SIG-M5 (cell line): ENCODE measurements around the gene KCNK4.
"Not testable (repeated sequence)": the region's sequence is repeated elsewhere in the genome, so short reads cannot be mapped to it uniquely, and the experiment has no call there.

Experiments
- DNase-seq: peaks from one replicate; lab custom pipeline; 2025; lab: John Stamatoyannopoulos, UW

The KCNK4 gene

GRCh38 chr11:64307795-64308194 is 16.7 kb downstream of the KCNK4 start:
- DNase-seq: not testable (repeated sequence)

DNA sequence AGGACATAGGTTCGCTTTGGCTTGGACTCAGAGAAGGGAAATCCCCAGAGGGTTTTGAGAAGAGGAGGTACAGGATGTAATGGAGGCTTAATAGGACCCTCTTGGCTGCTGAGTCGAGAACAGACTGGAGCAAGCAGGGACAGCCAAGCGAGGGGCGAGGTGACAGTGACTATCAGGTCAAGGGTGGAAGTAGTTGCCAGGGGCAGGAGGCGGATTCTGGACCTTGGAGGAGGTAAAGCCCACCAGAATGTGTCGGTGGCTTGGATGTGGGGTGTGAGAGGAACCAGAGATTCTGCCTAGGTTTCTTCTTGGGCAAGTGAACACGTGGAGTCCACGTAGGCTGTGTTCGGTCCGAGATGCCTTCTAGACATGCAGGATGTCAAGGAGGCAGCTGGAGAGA is 21.8 kb downstream of the KCNK4 start:
- no peak for DNase-seq

GRCh38 chr11:64313491-64314145 is 22.5 kb downstream of the KCNK4 start:
- no peak for DNase-seq

DNA sequence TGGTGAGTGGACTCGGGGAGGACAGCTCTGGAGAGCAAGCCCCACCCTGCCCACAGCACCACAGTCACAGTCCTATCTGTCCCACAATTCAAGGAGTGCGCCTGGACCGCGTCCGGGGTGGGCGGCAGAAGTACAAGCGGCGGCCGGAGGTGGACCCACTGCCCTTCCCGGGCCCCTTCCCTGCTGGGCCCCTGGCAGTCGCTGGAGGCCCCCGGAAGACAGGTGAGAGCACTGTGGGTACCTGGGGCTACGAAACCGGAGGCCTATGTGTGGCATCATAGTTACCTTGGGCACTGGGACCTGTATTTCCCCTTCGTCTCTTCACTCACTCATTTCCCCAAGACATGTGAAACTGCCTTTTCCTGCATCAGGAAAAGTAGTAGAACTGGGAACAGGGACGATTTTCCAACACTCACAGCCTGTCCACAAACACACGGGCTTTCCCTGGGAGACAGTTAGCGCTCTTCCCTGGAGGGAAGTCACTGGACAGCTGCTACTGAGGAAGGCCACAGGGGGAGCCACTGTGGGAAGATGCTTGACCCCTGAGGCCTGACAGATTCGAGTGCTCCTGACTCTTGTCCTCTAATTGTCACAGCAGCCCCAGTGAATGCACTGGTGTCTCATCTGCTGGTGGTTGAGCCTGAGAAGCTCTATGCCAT is 23.2 kb downstream of the KCNK4 start:
- DNase-seq: no peak

DNA sequence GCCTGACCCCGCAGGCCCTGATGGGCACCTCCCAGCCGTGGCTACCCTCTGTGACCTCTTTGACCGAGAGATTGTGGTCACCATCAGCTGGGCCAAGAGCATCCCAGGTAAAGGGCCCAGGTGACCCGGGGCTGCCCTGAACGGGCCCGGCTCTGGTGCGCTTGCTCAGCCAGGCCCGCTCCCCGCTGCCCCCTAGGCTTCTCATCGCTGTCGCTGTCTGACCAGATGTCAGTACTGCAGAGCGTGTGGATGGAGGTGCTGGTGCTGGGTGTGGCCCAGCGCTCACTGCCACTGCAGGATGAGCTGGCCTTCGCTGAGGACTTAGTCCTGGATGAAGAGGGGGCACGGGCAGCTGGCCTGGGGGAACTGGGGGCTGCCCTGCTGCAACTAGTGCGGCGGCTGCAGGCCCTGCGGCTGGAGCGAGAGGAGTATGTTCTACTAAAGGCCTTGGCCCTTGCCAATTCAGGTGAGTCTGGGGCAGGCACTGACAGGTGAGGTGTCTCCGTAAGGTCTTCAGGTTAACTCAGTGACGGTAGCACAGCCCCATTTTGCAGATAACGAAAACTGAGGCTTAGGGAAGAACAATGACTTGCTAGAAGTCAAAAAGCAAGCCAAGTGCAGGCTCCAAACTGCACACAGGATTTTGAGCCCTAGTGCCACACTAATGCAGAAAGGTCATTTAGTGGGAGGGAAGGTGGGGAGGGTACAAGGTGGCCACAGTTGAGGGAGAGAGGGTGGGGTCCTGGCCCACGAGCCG is 23.9 kb downstream of the KCNK4 start:
- no peak for DNase-seq

DNA sequence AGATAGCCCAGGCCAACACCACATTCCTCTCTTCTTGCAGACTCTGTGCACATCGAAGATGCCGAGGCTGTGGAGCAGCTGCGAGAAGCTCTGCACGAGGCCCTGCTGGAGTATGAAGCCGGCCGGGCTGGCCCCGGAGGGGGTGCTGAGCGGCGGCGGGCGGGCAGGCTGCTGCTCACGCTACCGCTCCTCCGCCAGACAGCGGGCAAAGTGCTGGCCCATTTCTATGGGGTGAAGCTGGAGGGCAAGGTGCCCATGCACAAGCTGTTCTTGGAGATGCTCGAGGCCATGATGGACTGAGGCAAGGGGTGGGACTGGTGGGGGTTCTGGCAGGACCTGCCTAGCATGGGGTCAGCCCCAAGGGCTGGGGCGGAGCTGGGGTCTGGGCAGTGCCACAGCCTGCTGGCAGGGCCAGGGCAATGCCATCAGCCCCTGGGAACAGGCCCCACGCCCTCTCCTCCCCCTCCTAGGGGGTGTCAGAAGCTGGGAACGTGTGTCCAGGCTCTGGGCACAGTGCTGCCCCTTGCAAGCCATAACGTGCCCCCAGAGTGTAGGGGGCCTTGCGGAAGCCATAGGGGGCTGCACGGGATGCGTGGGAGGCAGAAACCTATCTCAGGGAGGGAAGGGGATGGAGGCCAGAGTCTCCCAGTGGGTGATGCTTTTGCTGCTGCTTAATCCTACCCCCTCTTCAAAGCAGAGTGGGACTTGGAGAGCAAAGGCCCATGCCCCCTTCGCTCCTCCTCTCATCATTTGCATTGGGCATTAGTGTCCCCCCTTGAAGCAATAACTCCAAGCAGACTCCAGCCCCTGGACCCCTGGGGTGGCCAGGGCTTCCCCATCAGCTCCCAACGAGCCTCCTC is 24.8 kb downstream of the KCNK4 start:
- not testable (repeated sequence) for DNase-seq

DNA sequence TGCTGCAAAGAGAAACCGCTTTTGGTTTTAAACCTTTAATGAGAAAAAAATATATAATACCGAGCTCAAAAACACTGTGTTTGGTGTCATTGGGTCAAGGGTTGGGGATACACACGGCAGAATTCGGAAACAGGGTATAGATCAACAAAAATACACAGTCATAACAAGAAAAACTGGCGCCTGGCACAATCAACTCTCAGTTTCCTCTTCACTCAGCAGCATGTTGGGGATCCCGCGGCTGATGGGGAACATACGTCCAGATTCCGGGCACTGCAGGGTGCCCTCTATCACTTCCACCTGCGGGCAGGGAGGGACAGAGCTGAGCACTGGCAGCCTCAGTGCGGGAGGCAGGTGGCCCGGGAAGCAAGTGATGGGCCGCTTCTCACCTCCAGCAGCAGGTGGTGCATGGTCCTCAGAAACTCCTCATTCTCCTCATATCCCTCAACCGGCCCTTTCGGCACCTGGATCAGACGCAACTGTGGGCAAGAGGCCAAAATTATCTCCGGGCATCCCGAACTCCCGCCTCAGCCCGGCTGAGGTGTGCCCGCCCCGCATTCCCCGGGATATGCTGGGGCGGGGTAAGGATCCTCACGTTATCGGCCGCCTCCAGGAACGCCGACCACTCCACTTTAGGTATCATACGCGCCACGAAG is 25.7 kb downstream of the KCNK4 start:
- DNase-seq: no peak

DNA sequence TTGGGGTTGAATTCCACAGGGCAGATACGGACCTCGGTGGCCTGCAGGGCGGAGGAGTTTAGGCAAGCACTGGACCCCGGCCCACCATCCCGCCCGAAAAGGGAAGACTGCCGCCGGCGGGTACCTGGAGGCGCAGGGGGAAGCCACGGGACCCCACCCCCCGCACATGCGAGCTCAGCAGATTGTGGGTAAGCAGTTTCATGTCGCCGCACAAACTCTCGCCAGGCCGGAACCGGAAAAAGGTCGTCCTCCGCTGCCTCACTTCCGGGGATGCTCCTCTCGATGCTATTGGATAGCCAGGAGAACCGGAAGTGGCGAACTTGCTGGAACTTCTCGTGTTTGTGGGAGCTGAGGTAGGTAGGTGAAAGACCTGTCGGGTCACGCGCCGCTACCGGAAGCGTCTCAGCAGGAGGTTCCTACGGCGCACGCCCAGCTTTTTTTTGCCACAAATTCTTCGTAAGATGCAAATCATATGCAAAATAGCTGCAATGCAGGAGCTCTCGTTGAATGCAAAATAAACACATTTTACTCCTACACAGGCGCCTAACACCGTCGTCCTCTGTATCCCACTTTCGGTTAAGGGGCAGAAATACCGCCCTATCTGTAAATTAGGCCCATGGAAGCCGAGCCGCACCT is 26.3 kb downstream of the KCNK4 start, which contains the start of gene TRMT112:
Gene TRMT112 (minus strand): TSS at position 235 of the 636 bp plus-strand sequence. CDS start 33 bp downstream, at position 202.
- DNase-seq: peak; percentile 93

- peak; percentile 65 for DNase-seq
Measured at GRCh38 chr11:64317961-64318765, 27.1 kb downstream of the KCNK4 start, which contains the start of gene PRDX5. PRDX5 (plus strand) TSS chr11:64318121; CDS start chr11:64318216, 95 bp downstream.

GRCh38 chr11:64318766-64319761 is 28.0 kb downstream of the KCNK4 start:
- DNase-seq: peak; percentile 22

GRCh38 chr11:64320556-64320955 is 29.5 kb downstream of the KCNK4 start:
- DNase-seq: no peak

GRCh38 chr11:64321026-64321425 is 29.9 kb downstream of the KCNK4 start:
- DNase-seq: no peak

DNA sequence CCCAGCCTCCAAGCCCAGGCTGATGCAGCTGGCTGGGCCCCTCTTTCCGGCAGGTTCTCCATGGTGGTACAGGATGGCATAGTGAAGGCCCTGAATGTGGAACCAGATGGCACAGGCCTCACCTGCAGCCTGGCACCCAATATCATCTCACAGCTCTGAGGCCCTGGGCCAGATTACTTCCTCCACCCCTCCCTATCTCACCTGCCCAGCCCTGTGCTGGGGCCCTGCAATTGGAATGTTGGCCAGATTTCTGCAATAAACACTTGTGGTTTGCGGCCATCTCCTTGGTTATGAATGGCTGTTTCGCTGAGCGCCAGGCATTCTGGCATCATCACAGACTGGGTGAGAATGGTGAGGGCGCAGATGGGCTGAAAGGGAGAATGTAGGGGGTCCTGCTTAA is 30.4 kb downstream of the KCNK4 start:
- DNase-seq: no peak

DNA sequence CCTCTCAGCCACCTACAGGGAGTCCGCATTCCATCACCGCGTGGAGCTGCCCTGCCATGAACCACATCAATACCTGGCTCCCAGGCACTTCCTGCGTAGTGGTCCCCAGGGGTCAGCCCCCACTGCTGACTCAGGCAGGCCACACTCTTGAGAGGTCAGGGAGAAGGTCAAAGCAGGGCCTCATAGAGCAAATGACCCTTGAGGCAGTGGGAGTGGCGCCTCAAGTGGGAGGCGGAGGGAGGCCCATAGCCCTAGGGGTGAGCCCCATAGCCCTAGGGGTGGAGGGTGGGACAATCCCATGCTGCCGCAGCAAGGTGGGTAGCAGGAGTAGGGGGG is 31.8 kb downstream of the KCNK4 start:
- DNase-seq: no peak

GRCh38 chr11:64323373-64323772 is 32.3 kb downstream of the KCNK4 start:
- no peak for DNase-seq

- not testable (repeated sequence) for DNase-seq
Measured at GRCh38 chr11:64323984-64324383, 32.9 kb downstream of the KCNK4 start.

DNA sequence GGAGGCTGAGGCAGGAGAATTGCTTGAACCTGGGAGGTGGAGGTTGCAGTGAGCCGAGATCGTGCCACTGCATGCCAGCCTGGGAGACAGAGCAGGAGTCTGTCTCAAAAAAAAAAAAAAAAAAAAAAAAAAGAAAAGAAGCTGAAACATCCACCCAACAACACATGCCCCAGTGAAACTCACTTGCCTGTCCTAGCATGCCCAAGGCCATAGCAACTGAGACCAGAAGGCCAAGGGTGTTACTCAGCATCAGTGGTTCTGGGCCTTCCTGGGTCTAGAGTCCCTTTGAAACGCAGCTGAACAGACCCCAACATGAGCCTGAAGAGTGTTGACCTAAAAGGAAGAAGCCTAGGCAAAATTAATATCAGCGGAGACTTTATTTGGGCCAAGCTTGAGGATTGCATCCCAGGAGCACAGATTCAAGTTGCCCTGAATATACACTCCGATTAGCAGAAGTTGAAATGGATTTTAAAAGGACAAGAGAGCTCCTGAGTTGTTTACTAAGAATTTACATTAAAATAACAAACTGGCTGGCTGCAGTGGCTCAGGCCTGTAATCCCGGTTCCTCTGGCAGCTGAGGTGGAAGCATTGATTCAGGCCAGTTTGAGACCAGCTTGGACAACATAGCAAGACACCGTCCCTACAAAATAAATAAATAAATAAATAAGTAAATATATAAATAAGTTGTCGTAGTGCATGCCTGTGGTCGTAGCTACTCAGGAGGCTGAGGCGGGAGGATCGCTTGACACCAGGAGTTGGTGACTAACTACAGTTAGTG is 33.8 kb downstream of the KCNK4 start:
- DNase-seq: no peak

DNA sequence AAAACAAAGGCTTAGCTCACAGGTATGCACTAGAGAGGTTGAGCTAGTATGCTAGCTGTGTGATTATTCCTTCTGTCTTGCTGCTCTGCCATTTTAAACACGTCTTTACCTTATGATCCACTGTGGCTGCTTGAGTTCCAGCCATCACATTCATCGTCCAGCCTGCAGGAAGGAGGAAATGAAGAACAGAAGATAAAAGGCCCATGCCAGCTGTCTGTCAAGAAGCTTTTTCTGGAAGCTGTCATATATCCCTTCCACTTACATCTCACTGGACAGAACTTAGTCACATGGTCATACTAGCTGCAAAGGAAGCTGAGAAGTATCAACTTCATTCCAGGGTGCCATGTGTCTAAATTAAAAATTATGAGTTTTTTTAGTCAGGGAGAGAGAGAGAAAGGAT is 36.3 kb downstream of the KCNK4 start:
- DNase-seq: no peak
